ENCODE measurements around the gene IGF2BP2. TPM values are rescaled to one million over a fixed set of nuclear protein-coding genes. Genes with fewer than 3 reads are reported as not detected.
"Not testable (repeated sequence)": the region's sequence is repeated elsewhere in the genome, so short reads cannot be mapped to it uniquely, and the experiment has no call there.

IGF2BP2 gene
- total and polyA plus RNA-seq, 8 donors, result 4.0 to 303 (median 29.0) TPM

- DNase-seq, result peak in 1 of 2 donors; percentile 58
- no peaks in the 10 kb centered on the region for H3K9me3 ChIP-seq
- intact Hi-C loops (cut with DNase I; ENCODE audit: low total_unique reads), result no loop called here
- no peak overlapping the region for H3K4me3 ChIP-seq
- no peaks in the 10 kb centered on the region for H3K36me3 ChIP-seq
- H3K27me3 ChIP-seq, result peaks cover 0 to 4% (median 0%) of the 10 kb centered on the region in 3 donors
- no peak for TF ChIP-seq POLR2AphosphoS5 (IDR thresholded peaks at IDR 0.05)
- TF ChIP-seq EP300 (IDR thresholded peaks at IDR 0.05), result no peak
- peaks cover 0 to 23% (median 8%) of the 10 kb centered on the region in 4 donors for H3K4me1 ChIP-seq
- H3K27ac ChIP-seq, result peak overlapping the region in 3 of 5 donors; percentile 29 to 64 (median 47)
- WGBS, 5 donors, result 20 to 35% (median 29%) methylated on average over 10 of the region's 10 CpGs
Observed at GRCh38 chr3:185702262-185703225, 122.3 kb downstream of the IGF2BP2 start.

- DNase-seq, result no peak
- H3K9me3 ChIP-seq, result no peaks in the 10 kb centered on the region
- intact Hi-C loops (cut with DNase I; ENCODE audit: low total_unique reads), result no loop called here
- H3K36me3 ChIP-seq, result no peaks in the 10 kb centered on the region
- TF ChIP-seq EP300 (IDR thresholded peaks at IDR 0.05) (no peak), POLR2AphosphoS5 (IDR thresholded peaks at IDR 0.05) (no peak), POLR2A (IDR thresholded peaks at IDR 0.05) (no peak)
- TF ChIP-seq, protein P1, sequence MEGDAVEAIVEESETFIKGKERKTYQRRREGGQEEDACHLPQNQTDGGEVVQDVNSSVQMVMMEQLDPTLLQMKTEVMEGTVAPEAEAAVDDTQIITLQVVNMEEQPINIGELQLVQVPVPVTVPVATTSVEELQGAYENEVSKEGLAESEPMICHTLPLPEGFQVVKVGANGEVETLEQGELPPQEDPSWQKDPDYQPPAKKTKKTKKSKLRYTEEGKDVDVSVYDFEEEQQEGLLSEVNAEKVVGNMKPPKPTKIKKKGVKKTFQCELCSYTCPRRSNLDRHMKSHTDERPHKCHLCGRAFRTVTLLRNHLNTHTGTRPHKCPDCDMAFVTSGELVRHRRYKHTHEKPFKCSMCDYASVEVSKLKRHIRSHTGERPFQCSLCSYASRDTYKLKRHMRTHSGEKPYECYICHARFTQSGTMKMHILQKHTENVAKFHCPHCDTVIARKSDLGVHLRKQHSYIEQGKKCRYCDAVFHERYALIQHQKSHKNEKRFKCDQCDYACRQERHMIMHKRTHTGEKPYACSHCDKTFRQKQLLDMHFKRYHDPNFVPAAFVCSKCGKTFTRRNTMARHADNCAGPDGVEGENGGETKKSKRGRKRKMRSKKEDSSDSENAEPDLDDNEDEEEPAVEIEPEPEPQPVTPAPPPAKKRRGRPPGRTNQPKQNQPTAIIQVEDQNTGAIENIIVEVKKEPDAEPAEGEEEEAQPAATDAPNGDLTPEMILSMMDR (IDR thresholded peaks at IDR 0.05), result no peak
- WGBS, 5 donors, result 44 to 57% (median 51%) methylated on average over 10 of the region's 10 CpGs
- H3K4me3 ChIP-seq, result no peak overlapping the region
- H3K27ac ChIP-seq, result peak overlapping the region in 1 of 5 donors; percentile 64
- H3K27me3 ChIP-seq, result peaks cover 0 to 4% (median 0%) of the 10 kb centered on the region in 3 donors
- H3K4me1 ChIP-seq, result peaks cover 0 to 23% (median 8%) of the 10 kb centered on the region in 4 donors
Observed at GRCh38 chr3:185701611-185702261, 123.1 kb downstream of the IGF2BP2 start.

- 58 to 77% (median 69%) methylated on average over 2 of the region's 2 CpGs for WGBS, 5 donors
- Histone ChIP-seq H3K9me3 (no peaks in the 10 kb centered on the region), H3K27me3 (peaks cover 0 to 4% (median 0%) of the 10 kb centered on the region in 3 donors), H3K36me3 (no peaks in the 10 kb centered on the region), H3K4me3 (no peak overlapping the region), H3K27ac (no peak overlapping the region), H3K4me1 (peaks cover 0 to 23% (median 8%) of the 10 kb centered on the region in 4 donors)
- DNase-seq, result no peak
- intact Hi-C loops (cut with DNase I; ENCODE audit: low total_unique reads), result no loop called here
- no peak for TF ChIP-seq POLR2A (IDR thresholded peaks at IDR 0.05)
- TF ChIP-seq, protein P1 (IDR thresholded peaks at IDR 0.05), result no peak
- TF ChIP-seq EP300 (IDR thresholded peaks at IDR 0.05), result no peak
- TF ChIP-seq POLR2AphosphoS5 (IDR thresholded peaks at IDR 0.05), result no peak
Observed at GRCh38 chr3:185699927-185700326, 124.9 kb downstream of the IGF2BP2 start.

DNA sequence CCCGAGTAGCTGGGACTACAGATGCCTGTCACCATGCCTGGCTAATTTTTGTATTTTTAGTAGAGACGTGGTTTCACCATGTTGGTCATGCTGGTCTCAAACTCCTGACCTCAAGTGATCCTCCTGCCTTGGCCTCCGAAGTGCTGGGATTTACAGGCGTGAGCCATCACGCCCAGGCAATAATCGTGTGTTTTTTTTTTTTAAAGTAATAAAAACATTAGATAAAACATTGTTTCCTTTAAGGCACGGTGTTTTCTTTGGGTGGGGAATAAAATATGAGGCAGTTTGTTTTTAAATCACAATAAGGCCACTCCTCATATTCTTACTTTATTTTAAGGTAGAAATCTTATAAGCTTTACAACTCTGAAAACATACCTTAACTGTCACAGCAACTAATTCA lies 127.6 kb downstream of the IGF2BP2 start:
- H3K4me1 ChIP-seq; H3K27me3 ChIP-seq; H3K27ac ChIP-seq; intact Hi-C loops (cut with DNase I; ENCODE audit: low total_unique reads); H3K9me3 ChIP-seq; H3K36me3 ChIP-seq; DNase-seq; H3K4me3 ChIP-seq: not testable (repeated sequence)
- 73 to 84% (median 78%) methylated on average over 7 of the region's 7 CpGs for WGBS, 5 donors

- H3K36me3 ChIP-seq, result peaks cover 0 to 4% (median 0%) of the 10 kb centered on the region in 4 donors
- 67 to 81% (median 73%) methylated on average over 6 of the region's 6 CpGs for WGBS, 5 donors
- intact Hi-C loops (cut with DNase I; ENCODE audit: low total_unique reads), result no loop called here
- H3K4me1 ChIP-seq, result no peaks in the 10 kb centered on the region
- H3K4me3 ChIP-seq, result no peak overlapping the region
- DNase-seq, result no peak
- no peaks in the 10 kb centered on the region for H3K27me3 ChIP-seq
- TF ChIP-seq POLR2AphosphoS5 (IDR thresholded peaks at IDR 0.05) (no peak), POLR2A (IDR thresholded peaks at IDR 0.05) (no peak), EP300 (IDR thresholded peaks at IDR 0.05) (no peak)
- TF ChIP-seq, protein P1 (IDR thresholded peaks at IDR 0.05), result no peak
- H3K27ac ChIP-seq, result no peak overlapping the region
- H3K9me3 ChIP-seq, result no peaks in the 10 kb centered on the region
Observed at GRCh38 chr3:185696039-185696438, 128.8 kb downstream of the IGF2BP2 start.
